Measurements from ENCODE around the gene FRMD4B.

The FRMD4B gene

DNA sequence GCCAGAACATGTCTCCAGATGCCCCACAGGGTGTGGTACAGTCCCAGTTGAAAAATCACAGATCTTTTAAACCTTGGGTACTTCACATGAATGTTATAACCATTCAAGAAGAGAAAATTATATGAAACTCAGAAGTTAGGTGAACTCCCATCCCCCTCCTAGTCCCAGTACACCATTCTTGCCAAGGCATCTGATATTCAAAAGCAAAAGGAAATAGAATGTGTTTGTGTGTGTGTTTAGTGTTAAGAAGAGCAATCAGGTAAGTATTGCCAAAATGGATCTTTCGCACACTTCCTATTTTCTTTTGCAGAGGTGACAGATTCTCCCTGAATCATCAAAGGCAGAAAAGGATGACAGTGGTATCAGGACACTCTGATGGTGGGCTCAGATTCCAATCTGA is 219.4 kb downstream of the FRMD4B start:
- DNase-seq = no peak

DNA sequence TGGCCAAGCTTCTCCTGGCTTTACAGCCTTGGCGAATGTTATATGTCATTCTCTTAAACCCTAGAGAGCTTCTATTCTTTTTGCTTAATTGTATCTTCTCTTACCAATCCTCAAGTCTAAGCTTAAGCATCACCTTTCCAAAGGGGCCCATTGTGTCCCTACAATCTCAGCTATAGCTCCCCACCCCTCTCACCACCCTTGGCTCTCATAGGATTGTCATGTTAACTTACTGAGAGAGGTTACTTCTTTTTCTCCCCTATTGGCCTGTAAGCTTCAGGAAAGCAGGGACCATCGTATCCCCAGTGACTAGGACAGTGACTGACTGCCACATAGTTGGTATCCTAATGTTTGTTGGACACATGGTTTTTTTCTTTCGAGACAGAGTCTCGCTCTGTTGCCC is 220.1 kb downstream of the FRMD4B start:
- no peak for DNase-seq

DNA sequence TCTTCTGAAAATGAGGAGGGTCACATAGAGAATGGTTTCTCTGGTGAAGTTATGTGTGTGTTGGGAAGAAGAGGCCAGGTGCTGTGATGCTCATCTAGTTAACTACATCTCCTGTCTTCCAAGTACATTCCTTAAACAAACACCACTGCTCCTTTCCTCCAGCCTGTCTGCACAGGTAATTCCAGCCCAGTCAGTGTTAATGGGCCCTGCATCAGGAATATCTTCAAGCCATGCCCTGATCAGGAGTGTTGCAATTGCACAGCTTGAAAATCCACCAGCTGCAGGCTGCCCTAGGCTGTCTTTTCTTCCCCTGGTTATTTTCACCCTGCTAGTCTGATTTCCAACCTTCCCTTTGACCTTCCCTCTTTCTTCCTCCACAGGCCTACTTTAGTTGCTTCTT is 221.6 kb downstream of the FRMD4B start:
- DNase-seq = no peak

DNA sequence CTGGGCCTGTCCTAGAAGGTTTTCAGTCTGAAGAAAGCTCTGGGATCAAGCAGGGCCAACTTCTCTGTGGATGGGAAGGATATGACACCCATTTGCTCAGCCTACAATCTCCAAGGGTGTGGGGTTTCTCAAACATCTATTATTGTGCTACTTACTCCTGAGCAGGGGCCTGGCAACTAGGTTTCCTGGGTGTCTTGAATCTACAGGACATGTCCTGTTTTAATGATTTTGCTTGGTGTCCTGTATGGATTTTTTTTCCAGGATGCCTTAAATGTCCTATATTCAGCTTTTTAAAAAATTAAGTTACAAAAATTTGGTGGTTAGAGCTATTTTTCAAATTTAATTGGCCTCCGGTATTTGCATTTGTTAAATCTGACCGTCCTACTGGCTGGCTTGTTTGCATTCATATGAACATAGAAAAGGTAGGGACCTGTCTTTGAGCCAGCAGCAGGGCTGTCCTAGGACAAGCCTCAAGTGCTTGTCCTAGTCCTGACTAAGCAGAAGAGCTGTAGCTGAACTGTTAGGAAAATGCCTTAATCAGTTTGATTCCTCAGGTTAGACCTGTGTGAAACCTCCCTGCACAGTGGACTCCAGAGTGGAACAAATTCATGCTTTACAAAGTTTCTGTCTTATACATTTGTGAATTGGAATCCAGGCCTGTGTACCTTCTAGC is 223.4 kb downstream of the FRMD4B start:
- no peak for DNase-seq

DNA sequence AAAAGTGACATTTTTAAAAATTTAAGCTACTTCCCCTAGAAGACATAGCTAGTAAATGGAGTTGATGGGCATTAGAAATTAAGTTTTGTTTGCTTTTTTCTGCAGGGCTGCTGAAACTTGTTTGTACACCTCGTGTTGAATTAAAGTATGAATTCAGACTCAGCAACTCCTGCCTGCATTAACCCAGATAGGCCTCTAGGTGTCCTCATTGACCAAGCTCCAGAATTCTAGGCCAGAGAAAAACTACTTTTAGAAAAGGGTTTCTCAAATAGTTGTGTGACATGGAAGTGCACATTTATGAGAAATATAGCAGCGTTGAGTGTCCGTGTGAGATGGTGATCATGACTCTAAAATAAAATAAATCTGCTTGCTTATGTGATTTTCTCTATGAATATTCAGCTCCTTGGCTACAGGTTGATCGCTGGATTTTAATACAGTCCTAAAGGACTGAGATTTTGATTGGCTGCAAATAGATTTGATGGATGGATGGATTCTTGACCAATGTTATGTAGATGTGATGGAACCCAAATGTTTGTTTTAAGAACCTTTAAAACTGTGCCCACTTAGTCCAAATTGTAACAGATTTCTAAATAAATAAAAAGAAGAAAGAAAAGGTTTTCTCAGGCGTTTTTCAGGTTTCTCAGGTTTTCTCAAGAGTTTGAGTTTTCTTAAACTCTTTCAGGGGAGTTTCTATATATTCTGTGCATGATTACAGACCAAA is 224.1 kb downstream of the FRMD4B start:
- peak; percentile 12 for DNase-seq

DNA sequence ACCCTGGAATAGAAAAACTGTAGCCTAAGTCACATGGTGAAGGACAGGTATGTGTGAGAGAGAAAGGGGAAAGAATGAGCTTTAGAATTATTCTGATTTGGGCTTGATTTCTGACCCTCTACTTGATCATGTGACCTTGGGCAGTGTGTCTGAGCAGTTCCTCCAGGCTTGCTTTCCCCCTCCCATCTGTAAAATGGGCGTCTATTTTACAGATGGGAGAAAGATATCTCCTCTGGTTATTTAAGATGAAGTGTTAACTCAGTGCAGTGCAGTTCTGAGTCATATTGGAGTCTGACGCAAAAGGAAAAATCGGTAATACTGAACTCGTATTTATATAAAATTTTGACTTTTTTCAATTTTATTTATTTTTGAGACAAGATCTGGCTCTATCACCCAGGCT is 225.4 kb downstream of the FRMD4B start:
- DNase-seq = no peak

DNA sequence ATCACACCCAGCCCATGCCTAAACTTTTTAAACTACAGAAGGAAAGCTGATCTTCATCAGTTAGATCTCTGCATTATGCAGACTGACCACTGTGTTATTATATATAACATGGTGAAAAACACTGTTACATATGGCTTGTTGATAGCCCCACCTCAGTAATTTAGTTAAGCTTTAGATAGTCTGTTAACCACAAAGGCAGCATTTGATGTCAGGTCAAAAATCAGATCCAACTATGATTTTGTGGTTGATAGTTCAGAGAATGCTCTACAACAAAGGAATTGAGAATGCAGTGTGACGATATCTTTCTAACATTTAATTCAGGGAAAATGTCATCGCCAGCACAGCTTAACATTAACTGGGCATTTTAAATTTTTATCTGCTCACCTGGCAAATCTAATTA is 225.8 kb downstream of the FRMD4B start:
- no peak for DNase-seq

DNA sequence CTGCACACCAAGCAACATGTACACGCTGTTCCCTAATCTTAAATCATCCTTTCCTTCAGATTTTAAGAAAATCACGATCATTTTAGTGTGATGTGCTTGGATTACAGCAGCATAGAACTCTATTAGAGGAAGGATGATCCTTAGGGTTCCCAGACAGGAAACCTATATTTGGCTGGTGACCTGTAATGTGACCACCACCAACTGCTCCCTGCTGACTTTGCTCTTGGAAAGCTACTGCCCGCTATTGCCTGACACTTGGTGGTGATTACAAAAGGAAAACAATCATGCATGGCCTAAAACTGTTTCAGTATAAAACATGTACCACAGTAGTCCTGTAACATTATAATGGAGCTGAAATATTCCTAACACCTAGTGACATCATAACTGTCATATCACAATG is 236.3 kb downstream of the FRMD4B start:
- DNase-seq = no peak

DNA sequence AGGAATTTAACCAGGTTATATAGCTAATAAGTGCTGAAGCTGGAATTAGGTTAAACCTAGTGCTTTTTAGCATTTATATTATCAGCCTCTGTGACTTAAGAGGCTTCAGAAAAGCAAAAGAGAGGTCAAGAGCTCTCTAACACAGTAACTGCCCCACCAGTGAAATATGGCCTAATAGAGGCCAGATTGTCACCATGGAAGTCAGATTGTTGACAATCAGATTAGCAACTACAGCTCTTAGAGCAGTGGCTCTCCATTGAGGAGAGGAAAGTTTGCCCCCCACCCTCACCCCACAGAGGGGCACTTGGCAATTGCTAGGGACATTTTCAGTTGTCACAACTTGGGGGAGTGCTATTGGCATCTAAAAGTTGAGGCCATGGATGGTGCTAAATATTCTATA is 240.2 kb downstream of the FRMD4B start:
- no peak for DNase-seq

DNA sequence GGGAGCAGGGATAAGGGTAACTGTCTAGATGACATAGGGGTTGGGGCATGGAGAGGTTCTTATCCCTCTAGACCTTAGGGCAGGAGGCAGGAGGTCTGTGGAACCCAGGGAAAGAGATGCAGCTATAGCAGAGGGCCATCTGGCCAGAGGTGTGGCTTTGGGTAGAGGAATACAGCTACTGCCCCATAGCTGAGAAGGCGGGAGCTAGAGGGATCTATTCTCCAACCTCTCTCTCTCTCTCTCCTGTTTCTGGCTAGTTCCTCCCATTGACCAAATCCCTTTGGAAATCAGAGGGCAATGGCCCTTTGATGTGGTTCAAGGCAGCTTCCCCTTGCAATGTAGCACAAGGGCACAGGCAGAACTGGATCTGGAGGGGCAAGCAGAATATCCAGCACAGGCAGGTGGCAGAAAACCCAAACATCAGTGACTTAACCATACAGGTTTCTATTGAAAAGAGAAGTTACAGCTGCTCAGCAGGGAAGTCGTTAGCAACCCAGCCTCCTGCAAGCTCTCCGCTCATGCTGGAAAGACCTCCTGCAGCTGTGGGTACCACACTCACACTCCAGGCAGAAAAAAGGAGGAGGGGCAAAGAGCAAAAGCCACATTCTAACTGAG is 241.2 kb downstream of the FRMD4B start:
- no peak for DNase-seq

DNA sequence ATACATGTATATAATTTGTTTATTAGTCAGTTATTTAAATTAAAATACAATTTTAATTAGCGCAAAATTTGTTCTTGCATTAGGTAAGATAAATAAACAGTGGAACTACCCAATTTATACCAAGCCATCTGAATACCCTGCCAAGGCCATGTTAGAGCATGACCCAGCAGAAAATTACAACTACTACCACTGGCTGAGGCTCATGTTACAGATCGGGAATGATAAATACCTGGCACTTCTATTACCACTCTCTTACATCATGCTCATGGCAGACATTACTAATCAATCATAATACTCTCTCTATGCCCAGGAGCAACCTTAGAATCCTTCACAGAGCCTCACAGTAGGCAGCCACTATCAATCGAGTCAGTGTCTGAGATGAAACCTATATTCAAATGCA is 242.3 kb downstream of the FRMD4B start:
- DNase-seq = no peak

DNA sequence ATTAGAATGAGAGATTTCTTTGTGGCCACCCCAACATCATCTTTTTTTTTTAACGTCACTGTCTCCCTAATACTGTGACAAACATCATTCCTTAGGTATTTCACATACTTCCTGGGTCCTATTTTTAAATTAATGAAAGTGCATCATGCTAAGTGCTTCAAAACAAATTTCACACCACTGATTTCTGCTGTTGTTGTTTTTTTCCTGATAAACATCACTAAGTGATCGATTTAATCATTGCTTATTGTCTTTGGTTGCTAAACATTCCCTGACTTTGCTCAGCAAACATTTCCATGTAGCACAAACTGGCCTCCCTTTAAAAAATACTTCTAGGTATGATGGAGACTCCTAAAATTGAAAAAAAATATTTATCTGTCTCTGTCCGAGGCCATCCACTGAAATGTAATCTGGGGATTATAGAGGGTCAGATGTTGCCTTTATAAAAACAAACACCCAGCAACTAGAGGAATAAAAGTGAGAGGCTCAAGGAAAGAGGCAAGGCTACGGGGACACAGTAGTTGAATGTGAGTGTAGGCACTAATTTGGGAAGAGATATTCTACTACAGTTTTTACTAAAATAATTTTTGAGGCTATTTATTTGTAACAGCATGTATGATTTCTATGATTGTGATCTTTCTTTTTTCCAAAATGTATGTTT is 243.0 kb downstream of the FRMD4B start:
- DNase-seq = no peak

DNA sequence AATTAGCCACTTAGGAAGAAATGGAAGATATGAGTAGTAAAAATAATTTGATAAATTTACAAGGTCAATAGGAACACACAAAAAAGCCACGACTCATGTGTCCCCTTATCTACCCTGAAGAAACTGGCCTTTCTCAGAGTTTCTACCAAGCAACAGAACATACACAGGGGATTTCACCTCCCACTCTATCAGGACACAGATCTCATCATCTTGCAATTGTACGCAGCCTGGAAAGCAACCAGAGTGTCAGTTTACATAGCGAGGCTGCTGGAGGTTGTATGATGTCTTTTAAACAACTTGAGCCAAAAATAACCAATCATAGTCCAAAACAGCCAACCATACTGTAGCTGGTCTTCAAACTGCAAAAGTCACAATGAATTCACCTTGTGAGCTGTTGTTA is 243.8 kb downstream of the FRMD4B start:
- no peak for DNase-seq

DNA sequence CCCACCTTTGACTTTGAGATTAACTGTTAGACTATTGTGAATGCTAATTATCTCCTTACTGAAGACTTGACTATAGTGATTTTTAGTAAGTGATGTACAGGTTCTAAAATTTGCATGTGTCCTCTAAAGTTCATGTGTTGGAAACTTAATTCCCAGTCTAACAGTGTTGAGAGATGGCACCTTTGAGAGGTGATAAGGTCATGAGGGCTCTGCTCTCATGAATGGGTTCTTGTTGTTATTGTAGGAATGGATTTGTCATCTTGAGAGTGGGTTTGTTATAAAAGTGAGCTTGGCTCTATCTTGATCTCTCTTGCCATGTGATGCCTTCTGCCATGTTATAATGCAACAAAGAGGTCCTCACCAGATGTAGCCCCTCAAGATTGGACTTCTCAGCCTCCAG is 244.6 kb downstream of the FRMD4B start:
- DNase-seq = no peak

DNA sequence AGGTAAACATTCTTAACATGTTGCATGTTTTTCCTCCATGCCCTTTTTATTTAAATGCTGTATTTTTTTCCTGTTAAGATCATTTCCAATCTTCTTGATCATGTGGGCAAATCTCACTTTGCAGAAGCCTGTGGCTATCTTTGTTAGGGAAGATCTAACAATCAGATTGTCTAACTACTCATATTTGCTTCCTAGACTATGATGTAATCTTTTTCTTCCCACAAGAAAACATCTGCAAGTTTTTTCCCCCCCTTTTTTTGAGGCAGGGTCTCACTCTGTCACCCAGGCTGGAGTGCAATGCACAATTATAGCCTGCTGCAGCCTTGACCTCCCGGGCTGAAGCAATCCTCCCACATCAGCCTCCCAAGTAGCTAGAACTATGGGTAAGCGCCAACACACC is 248.5 kb downstream of the FRMD4B start:
- no peak for DNase-seq

DNA sequence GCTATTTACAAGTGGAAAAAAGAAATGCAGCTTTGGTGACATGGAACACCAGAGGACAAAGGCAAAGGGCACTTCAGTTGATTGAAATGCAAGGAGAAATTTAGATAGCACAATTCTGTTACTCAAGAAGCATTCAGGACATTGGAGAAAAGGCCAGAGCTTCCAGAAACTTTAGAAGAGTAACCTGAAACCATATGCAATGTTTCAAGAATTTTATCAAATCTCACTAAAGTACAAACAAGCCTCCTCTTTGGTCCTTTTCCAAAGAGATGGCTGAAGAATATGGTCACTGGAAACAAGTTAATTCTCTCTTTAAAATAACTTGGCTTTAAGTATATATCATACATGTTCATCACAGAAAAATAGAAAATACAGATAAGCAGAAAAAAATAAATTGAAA is 248.9 kb downstream of the FRMD4B start:
- DNase-seq = no peak

DNA sequence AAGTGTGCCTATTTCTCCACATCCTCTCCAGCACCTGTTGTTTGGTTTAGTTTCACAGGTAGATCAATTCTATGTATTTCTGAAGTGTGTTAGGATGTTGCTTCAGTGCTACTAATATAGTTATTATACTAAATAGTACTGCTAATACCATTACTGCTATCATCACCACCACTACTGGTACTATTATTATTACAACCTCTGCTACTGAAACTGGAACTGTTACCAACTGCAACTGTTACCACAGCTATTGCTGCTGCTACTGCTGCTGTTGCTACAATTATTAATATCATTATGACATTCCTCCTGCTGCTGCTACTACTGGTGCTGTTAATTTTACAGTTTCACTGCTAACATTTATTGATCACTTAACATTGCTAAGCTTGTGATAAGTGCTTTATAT is 255.2 kb downstream of the FRMD4B start:
- no peak for DNase-seq

DNA sequence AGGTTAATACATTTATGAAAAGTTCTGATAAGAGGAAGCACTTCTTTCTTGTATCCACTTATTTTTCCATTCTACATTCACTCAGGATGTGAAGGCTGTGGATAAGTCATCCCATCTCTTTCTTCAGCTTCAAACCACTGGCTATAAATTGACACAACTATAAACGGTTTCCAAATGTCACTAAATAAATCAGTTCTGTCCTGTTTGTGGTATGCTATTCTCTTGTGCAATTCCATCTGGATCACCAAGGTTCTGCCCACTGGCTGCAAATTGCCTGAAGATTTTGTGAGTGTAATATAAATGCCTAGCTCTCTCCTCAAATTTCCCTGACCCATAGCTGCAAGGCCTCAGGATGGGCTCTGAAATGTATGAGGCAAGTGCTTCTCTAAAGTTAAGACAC is 256.4 kb downstream of the FRMD4B start:
- DNase-seq = no peak

DNA sequence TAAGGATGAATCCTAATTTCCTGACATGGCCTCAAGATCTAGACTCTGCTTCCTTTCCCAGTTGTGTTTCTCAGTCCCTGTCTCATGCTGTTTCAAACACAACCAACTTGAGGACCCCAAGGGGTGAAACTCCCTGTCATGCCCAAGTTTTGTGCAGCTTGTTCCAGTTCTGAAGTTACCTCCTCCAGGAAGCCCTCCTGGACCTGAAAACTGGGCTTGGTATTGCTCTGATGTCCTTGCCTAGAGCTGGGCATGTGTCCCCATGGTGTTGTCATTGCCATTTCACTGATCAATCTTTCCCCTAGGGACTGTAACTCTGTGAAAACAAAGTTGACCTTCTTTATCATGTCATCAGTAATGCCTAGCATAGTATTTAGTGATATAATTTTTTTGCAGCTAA is 257.4 kb downstream of the FRMD4B start:
- DNase-seq = no peak

DNA sequence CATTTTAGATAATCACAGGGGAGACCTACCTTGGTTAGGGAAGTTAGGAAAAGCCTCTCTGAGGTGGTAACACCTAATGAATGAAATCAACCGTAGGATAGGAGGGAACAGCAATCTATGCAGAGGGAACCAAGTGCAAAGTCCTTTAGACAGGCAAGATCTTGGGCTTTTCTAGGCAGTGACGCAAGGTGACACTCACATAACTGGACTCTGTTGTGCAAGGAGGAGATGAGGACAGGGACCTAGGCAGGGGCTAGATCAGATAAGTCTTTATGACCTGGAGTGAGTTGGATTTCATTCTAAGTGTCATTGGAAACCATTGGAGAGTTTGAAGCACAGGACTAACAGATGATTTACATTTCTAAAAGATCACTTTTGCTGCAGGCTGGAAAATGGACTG is 258.9 kb downstream of the FRMD4B start:
- no peak for DNase-seq

DNA sequence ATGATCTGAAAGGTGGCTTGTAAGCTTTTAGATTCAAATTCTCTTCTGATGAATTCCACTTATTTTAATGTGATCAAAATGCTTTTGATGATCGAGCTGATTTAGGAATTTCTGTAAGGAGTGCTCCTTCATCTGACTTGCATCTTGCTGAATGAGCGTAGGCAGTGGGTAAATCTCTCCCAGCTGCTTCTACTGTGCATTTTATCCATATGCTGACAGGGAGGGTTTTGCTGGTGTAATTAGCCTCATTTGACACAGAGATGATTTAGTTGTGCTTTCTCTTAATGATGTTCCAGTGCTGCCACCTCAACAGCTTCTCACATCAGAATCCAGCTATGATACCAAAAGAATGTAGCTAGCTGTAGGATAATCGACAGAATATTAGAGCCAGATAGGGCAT is 259.7 kb downstream of the FRMD4B start:
- DNase-seq = no peak

DNA sequence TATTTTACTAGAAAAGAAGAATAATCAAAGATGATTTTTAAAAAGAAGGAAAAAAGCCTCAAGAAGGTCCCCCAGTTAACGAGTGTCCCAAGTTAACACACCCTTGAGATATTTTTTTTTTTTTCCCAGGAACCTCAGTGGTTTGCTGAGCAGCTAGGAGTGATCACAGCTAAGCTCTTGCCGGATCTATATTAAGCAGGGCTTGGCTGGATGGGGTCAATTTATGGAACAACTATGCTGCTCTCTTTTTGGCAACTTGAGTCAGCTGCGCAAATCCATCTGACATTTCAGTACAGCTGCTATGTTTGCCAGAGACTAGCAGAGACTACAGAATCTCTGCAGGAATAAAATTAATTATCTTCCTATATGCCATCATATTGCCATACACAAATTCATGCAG is 263.5 kb downstream of the FRMD4B start, which contains the start of gene LMOD3:
Gene LMOD3 (minus strand): TSS at position 193 of the 400 bp plus-strand sequence. CDS start 209 bp downstream, outside the sequence.
- no peak for DNase-seq

DNA sequence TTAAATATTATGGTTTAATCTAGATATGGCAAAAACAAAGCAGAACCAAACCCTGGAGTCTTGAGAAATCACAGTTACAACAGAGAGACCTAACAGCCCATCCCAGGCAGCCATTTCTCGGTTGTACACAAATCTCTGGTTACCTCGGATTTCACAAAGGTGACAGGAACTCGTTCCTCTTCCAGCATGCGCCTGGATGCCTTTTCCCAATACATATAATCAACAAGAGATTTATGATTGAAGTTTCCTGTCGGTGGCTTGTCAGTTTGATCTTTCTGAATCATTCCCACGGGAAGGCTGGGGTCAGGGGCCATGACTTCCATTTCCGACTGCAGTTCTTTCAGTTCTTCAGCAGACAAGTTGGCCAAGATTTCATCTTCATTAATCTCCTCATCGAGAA is 263.9 kb downstream of the FRMD4B start:
- no peak for DNase-seq

DNA sequence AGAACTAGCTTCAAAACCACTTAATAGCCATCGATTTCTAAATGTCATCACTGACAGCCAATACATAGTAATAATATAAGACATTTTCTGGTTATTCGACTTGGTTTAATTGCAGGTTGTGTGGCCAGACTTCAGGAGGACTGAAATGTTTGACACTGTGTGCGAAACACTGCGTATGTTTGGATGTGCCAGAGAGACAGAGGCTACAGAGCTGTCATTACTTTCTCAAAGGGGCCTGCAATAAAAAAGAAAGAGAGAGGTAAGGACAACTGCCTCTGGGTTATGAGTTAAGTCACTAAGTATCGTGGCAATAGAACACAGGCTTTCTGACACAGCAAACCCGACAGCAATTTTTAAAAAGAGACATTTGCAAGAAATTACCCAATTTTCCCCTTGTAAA is 264.4 kb downstream of the FRMD4B start:
- DNase-seq = no peak

All from activated naive CD4-positive, alpha-beta T cell treated with anti-CD3 and anti-CD28 coated beads, Interleukin-2, amount 50 U/mL, for 16 hours (primary cell).